Rectal smooth muscle tissue (tissue), 1 donor: Measurements from ENCODE around the gene SEMA4D.
"Not testable (repeated sequence)": the region's sequence is repeated elsewhere in the genome, so short reads cannot be mapped to it uniquely, and the experiment has no call there.

Experiments used
- H3K27ac ChIP-seq: one replicate; pipeline ENCODE4 v1.7.0; 2013; ENCODE audit warnings: low read depth, low read length, inconsistent platforms
- H3K27me3 ChIP-seq: one replicate; pipeline ENCODE4 v1.7.0; 2013; ENCODE audit warnings: low read length; ENCODE audit not compliant: control insufficient read depth, insufficient read depth
- H3K36me3 ChIP-seq: one replicate; pipeline ENCODE4 v1.7.0; 2013; ENCODE audit warnings: low read length; ENCODE audit not compliant: control insufficient read depth, insufficient read depth
- H3K4me1 ChIP-seq: one replicate; pipeline ENCODE4 v1.7.0; 2013; ENCODE audit warnings: low read length; ENCODE audit not compliant: control insufficient read depth, insufficient read depth
- H3K4me3 ChIP-seq: one replicate; pipeline ENCODE4 v1.7.0; 2013; ENCODE audit warnings: low read length
- H3K9ac ChIP-seq: one replicate; pipeline ENCODE4 v1.7.0; 2013; ENCODE audit warnings: low read length

SEMA4D gene

DNA sequence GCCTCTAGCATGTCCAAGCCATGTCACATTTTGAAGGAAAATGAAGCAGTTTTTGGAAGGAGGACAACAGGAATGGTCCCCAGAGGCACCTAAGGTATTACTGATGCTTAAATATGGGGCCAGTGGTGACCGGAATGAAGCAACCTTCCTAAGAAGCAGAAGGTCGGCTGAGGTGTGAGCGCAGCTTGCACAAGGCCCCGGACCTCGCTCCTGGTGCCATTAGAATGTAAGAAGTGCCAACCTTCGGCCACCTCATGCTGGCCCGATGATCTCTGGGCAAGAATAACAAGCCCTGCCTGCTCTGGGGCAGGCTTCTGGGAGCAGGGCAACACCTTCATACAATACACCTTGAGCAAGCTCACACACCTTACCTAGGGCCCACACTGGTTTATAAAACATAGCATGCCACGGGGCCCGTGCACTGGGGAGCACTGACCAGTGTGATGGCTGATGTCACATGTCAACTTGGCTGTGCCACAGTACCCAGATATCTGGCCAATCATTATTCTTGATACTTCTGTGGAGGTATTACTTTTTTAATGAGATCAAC is 21.9 kb downstream of the SEMA4D start:
- Histone ChIP-seq H3K4me1 (no peaks in the 10 kb centered on the region), H3K27ac (no peak overlapping the region), H3K27me3 (no peaks in the 10 kb centered on the region), H3K4me3 (no peak overlapping the region), H3K36me3 (no peaks in the 10 kb centered on the region), H3K9ac (no peak overlapping the region)

DNA sequence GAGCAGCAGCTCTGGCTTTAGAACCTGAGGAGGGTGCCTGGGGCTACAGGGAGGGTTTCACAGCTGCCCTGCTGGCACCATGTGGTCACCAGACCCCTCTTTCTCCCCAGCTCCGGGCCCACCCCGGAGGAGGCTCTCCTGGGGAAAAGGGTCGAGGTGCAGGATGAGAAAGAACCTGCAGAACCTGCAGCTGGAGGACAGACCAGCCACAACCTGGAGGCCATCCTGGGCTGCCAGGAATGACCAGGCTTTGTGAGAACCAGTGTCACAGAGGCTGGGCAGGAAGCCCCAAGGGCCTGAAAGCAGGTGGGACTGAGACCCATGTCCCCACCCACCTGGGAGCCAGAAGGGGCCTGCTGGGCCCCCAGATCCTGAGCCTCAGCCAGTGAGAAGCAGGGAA is 23.0 kb downstream of the SEMA4D start:
- no peak overlapping the region for H3K27ac ChIP-seq

GRCh38 chr9:89473762-89474469 is 24.0 kb downstream of the SEMA4D start:
- Histone ChIP-seq H3K27me3 (no peaks in the 10 kb centered on the region), H3K9ac (no peak overlapping the region), H3K4me3 (no peak overlapping the region), H3K36me3 (no peaks in the 10 kb centered on the region), H3K4me1 (no peaks in the 10 kb centered on the region), H3K27ac (no peak overlapping the region)

More for the DNA sequence above, 23.0 kb downstream of the SEMA4D start:
- Histone ChIP-seq H3K9ac (no peak overlapping the region), H3K36me3 (no peaks in the 10 kb centered on the region), H3K4me3 (no peak overlapping the region), H3K27me3 (no peaks in the 10 kb centered on the region), H3K4me1 (no peaks in the 10 kb centered on the region)

GRCh38 chr9:89471796-89472320 is 26.1 kb downstream of the SEMA4D start:
- H3K4me1 ChIP-seq, H3K27me3 ChIP-seq, H3K36me3 ChIP-seq, H3K9ac ChIP-seq, H3K4me3 ChIP-seq, H3K27ac ChIP-seq: not testable (repeated sequence)

DNA sequence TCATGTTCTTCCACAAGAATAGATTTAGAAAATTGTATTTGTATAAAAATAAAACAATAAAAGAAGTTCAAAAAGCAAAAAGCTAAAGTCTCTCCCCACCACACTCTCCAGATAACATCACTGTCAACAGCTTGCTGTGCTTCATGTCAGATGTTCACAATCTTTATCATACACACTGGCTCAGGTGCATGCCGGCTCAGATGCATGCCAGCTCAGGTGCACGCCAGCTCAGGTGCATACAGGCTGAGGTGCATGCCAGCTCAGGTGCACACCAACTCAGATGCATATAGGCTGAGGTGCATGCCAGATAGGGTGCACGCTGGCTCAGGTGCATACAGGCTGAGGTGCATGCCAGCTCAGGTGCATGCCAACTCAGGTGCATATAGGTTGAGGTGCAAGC is 26.5 kb downstream of the SEMA4D start:
- no peak overlapping the region for H3K4me3 ChIP-seq
- H3K27me3 ChIP-seq, result no peaks in the 10 kb centered on the region
- H3K4me1 ChIP-seq, result no peaks in the 10 kb centered on the region
- H3K36me3 ChIP-seq, result no peaks in the 10 kb centered on the region
- H3K27ac ChIP-seq, result no peak overlapping the region
- H3K9ac ChIP-seq, result no peak overlapping the region

DNA sequence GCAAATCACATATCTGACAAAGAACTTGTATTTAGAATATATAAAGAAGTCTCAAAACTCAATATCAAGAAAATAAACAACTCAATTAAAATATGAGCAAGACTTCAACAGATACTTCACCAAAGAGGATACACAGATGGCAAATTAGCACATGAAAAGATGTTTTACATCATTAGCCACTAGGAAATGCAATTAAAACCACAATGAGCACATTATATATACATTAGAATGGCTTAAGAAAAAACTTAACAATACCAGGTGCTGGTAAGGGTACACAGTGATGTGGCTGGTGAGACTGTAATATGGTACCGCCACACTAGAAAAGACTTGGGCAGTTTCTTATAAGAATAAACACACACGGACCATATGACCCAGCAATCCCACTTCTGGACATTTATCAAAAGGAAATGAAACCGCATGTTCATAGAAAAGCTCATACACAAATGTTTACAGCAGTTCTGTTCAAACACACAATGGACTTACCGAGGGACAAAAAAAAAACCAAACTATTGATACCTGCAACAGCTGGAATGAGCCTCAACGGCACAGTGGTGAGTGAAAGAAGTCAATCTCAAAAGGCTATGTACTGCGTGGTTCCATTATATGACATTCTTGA is 27.6 kb downstream of the SEMA4D start:
- no peak overlapping the region for H3K27ac ChIP-seq

GRCh38 chr9:89469003-89469402 is 28.9 kb downstream of the SEMA4D start:
- no peaks in the 10 kb centered on the region for H3K36me3 ChIP-seq
- H3K27me3 ChIP-seq, result no peaks in the 10 kb centered on the region
- no peak overlapping the region for H3K9ac ChIP-seq
- no peak overlapping the region for H3K27ac ChIP-seq
- H3K4me1 ChIP-seq, result no peaks in the 10 kb centered on the region
- H3K4me3 ChIP-seq, result no peak overlapping the region

More for the DNA sequence above, 27.6 kb downstream of the SEMA4D start:
- Histone ChIP-seq H3K4me1 (no peaks in the 10 kb centered on the region), H3K27me3 (no peaks in the 10 kb centered on the region), H3K9ac (no peak overlapping the region), H3K4me3 (no peak overlapping the region), H3K36me3 (no peaks in the 10 kb centered on the region)

DNA sequence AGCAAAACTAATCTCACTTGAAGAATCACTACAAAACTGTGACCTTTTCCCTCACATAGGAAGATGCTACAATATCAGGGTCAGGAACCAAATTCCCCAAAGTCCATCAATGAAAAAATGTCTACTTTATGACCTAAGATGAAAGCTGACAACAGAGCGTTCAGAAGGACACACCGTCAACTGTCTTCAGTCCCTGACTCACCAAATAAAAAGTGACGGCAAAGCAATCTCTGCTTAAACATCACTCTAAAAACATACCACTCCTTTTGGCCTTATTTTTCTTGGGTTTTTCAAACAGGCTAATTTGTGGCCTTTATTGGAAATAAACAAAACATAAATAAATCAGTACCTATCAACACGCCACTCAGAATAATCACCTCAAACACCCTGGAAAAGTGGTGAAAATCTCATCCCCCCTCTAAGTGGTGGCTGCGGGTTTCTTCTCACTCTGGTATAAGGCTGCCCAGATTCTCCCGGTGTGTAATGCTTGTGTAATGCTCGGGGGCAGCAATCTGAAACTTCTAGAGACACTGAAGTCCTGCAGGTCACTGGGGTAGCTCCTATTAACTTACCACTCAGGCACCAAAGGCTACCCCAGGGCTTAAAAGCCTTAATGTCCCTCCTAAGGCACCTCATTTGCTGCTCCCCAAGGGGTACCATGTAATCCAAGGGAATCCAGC is 29.5 kb downstream of the SEMA4D start:
- H3K36me3 ChIP-seq, result no peaks in the 10 kb centered on the region
- H3K27me3 ChIP-seq, result no peaks in the 10 kb centered on the region
- no peaks in the 10 kb centered on the region for H3K4me1 ChIP-seq
- H3K9ac ChIP-seq, result no peak overlapping the region
- no peak overlapping the region for H3K4me3 ChIP-seq
- no peak overlapping the region for H3K27ac ChIP-seq

GRCh38 chr9:89467278-89467625 is 30.7 kb downstream of the SEMA4D start:
- no peaks in the 10 kb centered on the region for H3K27me3 ChIP-seq
- no peaks in the 10 kb centered on the region for H3K4me1 ChIP-seq
- no peaks in the 10 kb centered on the region for H3K36me3 ChIP-seq
- H3K4me3 ChIP-seq, result no peak overlapping the region
- H3K9ac ChIP-seq, result no peak overlapping the region
- H3K27ac ChIP-seq, result no peak overlapping the region

GRCh38 chr9:89466451-89467277 is 31.2 kb downstream of the SEMA4D start:
- H3K4me3 ChIP-seq, result no peak overlapping the region
- no peak overlapping the region for H3K9ac ChIP-seq
- H3K27ac ChIP-seq, result no peak overlapping the region
- no peaks in the 10 kb centered on the region for H3K27me3 ChIP-seq
- no peaks in the 10 kb centered on the region for H3K4me1 ChIP-seq
- H3K36me3 ChIP-seq, result no peaks in the 10 kb centered on the region

- Histone ChIP-seq H3K4me3 (no peak overlapping the region), H3K9ac (no peak overlapping the region), H3K4me1 (no peaks in the 10 kb centered on the region), H3K36me3 (no peaks in the 10 kb centered on the region), H3K27me3 (no peaks in the 10 kb centered on the region), H3K27ac (no peak overlapping the region)
Observed at GRCh38 chr9:89465726-89466308, 32.1 kb downstream of the SEMA4D start.
